Loucy (cell line): ENCODE data around the gene ASB11.
"Not testable (repeated sequence)": the region's sequence is repeated elsewhere in the genome, so short reads cannot be mapped to it uniquely, and the experiment has no call there.

Source experiments
- H2AFZ ChIP-seq: fragments of 200-600 bp; sonication (generic); 2 replicates; pipeline ENCODE4 v1.6.0; 2016; ENCODE audit warnings: antibody characterized with exemption, mild to moderate bottlenecking, low read length, moderate library complexity
- H3F3A ChIP-seq: fragments of 200-600 bp; 2 replicates; pipeline ENCODE4 v1.6.0; 2016; ENCODE audit warnings: antibody characterized with exemption, low read depth, mild to moderate bottlenecking
- H3K27me3 ChIP-seq: fragments of 200-600 bp; sonication (generic); 2 replicates; pipeline ENCODE4 v1.6.1; 2014; ENCODE audit warnings: low read length, mild to moderate bottlenecking; ENCODE audit not compliant: insufficient read depth, poor library complexity, severe bottlenecking
- H3K36me3 ChIP-seq: fragments of 200-600 bp; sonication (generic); 2 replicates; pipeline ENCODE4 v1.6.1; 2016; ENCODE audit warnings: low read length; ENCODE audit not compliant: insufficient read depth
- H3K4me1 ChIP-seq: fragments of 200-600 bp; sonication (generic); 2 replicates; pipeline ENCODE4 v1.5.1; 2014; ENCODE audit warnings: low read length, mild to moderate bottlenecking; ENCODE audit not compliant: insufficient read depth, poor library complexity, severe bottlenecking
- H3K4me2 ChIP-seq: fragments of 200-600 bp; sonication (generic); 2 replicates; pipeline ENCODE4 v1.6.0; 2014; ENCODE audit warnings: antibody characterized with exemption, low read length, low read depth, mild to moderate bottlenecking; ENCODE audit not compliant: poor library complexity, severe bottlenecking
- H3K4me3 ChIP-seq: fragments of 200-600 bp; sonication (generic); 2 replicates; pipeline ENCODE4 v1.5.1; 2014; ENCODE audit warnings: low read length, mild to moderate bottlenecking, mixed read lengths; ENCODE audit not compliant: poor library complexity, severe bottlenecking
- H3K79me2 ChIP-seq: fragments of 200-600 bp; sonication (generic); 2 replicates; pipeline ENCODE4 v1.6.1; 2014; ENCODE audit warnings: low read length; ENCODE audit not compliant: insufficient read depth
- H3K9ac ChIP-seq: fragments of 200-600 bp; sonication (generic); 2 replicates; pipeline ENCODE4 v1.6.0; 2014; ENCODE audit warnings: mild to moderate bottlenecking, low read depth, low read length, moderate library complexity; ENCODE audit not compliant: poor library complexity, severe bottlenecking
- H3K9me2 ChIP-seq: fragments of 200-600 bp; sonication (generic); replicated peaks from 2 replicates; pipeline ENCODE4 v1.6.1; 2016; ENCODE audit warnings: low read depth, low read length, mixed read lengths
- H3K9me3 ChIP-seq: fragments of 200-600 bp; sonication (generic); 2 replicates; pipeline ENCODE4 v1.6.1; 2014; ENCODE audit warnings: mild to moderate bottlenecking, antibody characterized with exemption, low read length, low read depth; ENCODE audit not compliant: insufficient read depth
- H4K20me1 ChIP-seq: fragments of 200-600 bp; sonication (generic); 2 replicates; pipeline ENCODE4 v1.6.0; 2014; ENCODE audit warnings: antibody characterized with exemption, low read length, mild to moderate bottlenecking; ENCODE audit not compliant: insufficient read depth, poor library complexity, severe bottlenecking
- EZH2phosphoT487 ChIP-seq: fragments of 200-600 bp; IDR thresholded peaks from 2 replicates; pipeline ENCODE4 v1.6.1; 2018; ENCODE audit warnings: antibody characterized with exemption, mild to moderate bottlenecking, moderate library complexity, borderline replicate concordance
- TF ChIP-seq, protein P1 (sequence below): fragments of 200-600 bp; sonication (generic); conservative IDR thresholded peaks from 2 replicates; pipeline ENCODE4 v1.5.1; 2014; ENCODE audit warnings: mild to moderate bottlenecking, antibody characterized with exemption, low read length

The ASB11 gene

DNA sequence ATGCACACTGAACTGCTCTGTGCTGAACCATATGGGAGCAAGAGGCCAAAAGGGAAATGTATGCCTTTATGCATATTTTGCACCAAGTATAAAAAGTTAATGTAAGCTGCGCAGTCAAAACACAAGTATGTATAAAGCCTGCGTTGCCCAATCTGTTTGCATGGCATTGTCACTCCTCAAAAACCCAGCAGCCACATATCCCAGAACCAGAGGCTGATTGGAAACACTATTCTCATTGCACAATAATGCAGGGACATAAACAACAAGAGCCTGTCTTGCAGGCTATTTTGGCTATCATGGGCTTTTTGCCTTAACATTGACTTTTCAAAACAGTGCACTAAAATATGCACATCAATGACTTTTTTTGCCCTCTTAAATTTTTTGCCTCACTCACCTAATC, 40.5 kb downstream of the ASB11 start:
- no peaks in the 10 kb centered on the region for H3K36me3 ChIP-seq
- H3K27me3 ChIP-seq: no peaks in the 10 kb centered on the region
- H2AFZ ChIP-seq: no peak overlapping the region
- H3K4me1 ChIP-seq: no peaks in the 10 kb centered on the region
- H3K9ac ChIP-seq: no peak overlapping the region
- no peaks in the 10 kb centered on the region for H3F3A ChIP-seq
- H3K79me2 ChIP-seq: no peaks in the 10 kb centered on the region
- H4K20me1 ChIP-seq: no peaks in the 10 kb centered on the region
- no peak overlapping the region for H3K4me3 ChIP-seq
- H3K9me2 ChIP-seq: no peaks in the 10 kb centered on the region
- H3K4me2 ChIP-seq: no peak overlapping the region
- no peaks in the 10 kb centered on the region for H3K9me3 ChIP-seq
- no peak for TF ChIP-seq EZH2phosphoT487
- TF ChIP-seq, protein P1, sequence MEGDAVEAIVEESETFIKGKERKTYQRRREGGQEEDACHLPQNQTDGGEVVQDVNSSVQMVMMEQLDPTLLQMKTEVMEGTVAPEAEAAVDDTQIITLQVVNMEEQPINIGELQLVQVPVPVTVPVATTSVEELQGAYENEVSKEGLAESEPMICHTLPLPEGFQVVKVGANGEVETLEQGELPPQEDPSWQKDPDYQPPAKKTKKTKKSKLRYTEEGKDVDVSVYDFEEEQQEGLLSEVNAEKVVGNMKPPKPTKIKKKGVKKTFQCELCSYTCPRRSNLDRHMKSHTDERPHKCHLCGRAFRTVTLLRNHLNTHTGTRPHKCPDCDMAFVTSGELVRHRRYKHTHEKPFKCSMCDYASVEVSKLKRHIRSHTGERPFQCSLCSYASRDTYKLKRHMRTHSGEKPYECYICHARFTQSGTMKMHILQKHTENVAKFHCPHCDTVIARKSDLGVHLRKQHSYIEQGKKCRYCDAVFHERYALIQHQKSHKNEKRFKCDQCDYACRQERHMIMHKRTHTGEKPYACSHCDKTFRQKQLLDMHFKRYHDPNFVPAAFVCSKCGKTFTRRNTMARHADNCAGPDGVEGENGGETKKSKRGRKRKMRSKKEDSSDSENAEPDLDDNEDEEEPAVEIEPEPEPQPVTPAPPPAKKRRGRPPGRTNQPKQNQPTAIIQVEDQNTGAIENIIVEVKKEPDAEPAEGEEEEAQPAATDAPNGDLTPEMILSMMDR: no peak

DNA sequence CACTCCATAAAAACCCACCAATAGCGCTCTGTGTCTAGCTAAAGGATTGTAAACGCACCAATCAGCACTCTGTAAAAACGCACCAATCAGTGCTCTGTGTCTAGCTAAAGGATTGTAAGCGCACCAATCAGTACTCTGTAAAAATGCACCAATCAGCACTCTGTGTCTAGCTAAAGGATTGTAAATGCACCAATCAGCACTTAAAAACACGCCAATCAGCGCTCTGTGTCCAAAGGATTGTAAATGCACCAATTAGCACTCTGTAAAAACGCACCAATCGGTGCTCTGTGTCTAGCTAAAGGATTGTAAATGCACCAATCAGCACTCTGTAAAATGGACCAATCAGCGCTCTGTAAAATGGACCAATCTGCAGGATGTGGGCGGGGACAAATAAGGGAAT, 42.2 kb downstream of the ASB11 start:
- not testable (repeated sequence) for H3K4me1 ChIP-seq

DNA sequence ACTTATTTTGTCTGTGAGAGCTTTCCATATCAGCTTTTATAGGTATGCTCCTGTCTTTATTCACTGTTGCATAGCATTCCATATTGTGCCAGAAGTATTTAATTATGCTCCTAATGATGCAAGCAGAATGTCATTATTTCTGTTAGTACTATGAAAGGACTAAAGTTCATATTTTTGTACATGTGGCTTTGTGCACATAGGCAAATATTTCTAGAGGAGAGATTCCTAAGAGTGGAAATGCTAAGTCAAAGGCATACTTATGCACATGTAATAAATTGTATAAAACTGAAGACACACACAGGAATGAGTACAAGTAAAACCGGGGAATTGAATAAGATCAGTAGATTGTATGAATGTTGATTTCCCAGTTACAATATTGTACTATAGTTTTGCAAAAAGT, 43.7 kb downstream of the ASB11 start:
- Histone ChIP-seq H3K36me3 (no peaks in the 10 kb centered on the region), H4K20me1 (no peaks in the 10 kb centered on the region), H3F3A (no peaks in the 10 kb centered on the region), H3K4me3 (no peak overlapping the region), H2AFZ (no peak overlapping the region), H3K9ac (no peak overlapping the region), H3K79me2 (no peaks in the 10 kb centered on the region), H3K4me2 (no peak overlapping the region), H3K9me2 (no peaks in the 10 kb centered on the region), H3K9me3 (no peaks in the 10 kb centered on the region), H3K4me1 (peaks cover 8% of the 10 kb centered on the region), H3K27me3 (no peaks in the 10 kb centered on the region)
- no peak for TF ChIP-seq EZH2phosphoT487
- TF ChIP-seq, protein P1: no peak

More for the DNA sequence above, 42.2 kb downstream of the ASB11 start:
- not testable (repeated sequence) for H3K36me3 ChIP-seq, H3K27me3 ChIP-seq, H3K4me3 ChIP-seq, H3K79me2 ChIP-seq, H2AFZ ChIP-seq, H3F3A ChIP-seq, H3K4me2 ChIP-seq, H4K20me1 ChIP-seq, H3K9ac ChIP-seq, H3K9me3 ChIP-seq, H3K9me2 ChIP-seq
